ENCODE measurements around the gene ZDHHC8. TPM values are rescaled to one million over a fixed set of nuclear protein-coding genes. Genes with fewer than 3 reads are reported as not detected.

Gene ZDHHC8
- total RNA-seq, 2 donors from 2014 or later: 20.0 to 21.4 TPM

DNA sequence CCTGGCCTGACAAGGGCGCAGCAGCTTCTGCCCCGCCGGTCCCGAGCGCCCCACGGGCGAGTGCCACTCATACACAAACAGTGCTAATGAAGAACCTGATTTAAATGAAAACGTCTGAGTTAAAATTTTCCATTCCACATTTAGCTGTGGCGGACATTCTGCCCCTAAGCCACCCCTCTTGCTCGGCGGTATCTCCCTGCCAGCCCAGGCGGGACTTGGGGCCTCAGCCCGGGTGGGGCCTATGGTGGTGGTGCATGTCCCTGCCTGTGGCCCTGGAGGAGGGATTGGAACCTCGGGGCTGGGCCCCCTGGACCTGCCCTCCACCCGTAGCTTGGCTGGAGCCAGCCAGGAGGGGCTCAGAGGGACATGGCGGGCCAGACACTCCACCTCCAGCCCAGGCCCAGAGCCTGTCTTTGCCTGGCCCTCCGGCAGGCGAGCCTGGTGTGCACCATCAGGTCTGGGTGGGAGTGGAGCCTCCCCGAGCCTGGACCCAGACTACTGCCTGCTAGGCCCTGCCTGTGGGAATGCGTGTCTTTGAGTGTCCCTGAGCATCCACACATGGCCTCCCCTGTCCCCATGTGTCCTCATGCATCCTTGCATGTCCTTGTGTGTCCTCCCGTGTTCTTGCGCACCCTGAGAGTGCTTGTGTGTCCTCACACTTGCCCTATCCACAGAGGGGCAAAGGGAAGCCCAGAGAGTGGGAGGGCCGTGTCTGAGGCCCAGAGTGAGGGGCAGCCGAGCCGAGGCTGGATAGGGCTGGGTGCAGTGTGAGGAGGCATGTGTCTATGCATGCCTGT, 4.4 kb downstream of the ZDHHC8 start:
- no peak overlapping the region for H3K4me3 ChIP-seq
- no peak overlapping the region for H3K27ac ChIP-seq
- no peaks in the 10 kb centered on the region for H3K9me3 ChIP-seq
- H3K27me3 ChIP-seq: no peaks in the 10 kb centered on the region
- no peak for ATAC-seq
- no peak for DNase-seq
- WGBS, 2 donors: 85 to 86% methylated on average over 15 to 25 of the region's 25 CpGs
- no peak for TF ChIP-seq POLR2A (IDR thresholded peaks at IDR 0.05)
- TF ChIP-seq, protein P1, sequence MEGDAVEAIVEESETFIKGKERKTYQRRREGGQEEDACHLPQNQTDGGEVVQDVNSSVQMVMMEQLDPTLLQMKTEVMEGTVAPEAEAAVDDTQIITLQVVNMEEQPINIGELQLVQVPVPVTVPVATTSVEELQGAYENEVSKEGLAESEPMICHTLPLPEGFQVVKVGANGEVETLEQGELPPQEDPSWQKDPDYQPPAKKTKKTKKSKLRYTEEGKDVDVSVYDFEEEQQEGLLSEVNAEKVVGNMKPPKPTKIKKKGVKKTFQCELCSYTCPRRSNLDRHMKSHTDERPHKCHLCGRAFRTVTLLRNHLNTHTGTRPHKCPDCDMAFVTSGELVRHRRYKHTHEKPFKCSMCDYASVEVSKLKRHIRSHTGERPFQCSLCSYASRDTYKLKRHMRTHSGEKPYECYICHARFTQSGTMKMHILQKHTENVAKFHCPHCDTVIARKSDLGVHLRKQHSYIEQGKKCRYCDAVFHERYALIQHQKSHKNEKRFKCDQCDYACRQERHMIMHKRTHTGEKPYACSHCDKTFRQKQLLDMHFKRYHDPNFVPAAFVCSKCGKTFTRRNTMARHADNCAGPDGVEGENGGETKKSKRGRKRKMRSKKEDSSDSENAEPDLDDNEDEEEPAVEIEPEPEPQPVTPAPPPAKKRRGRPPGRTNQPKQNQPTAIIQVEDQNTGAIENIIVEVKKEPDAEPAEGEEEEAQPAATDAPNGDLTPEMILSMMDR (IDR thresholded peaks at IDR 0.05): no peak
- intact Hi-C loops (cut with DNase I): no loop called here
- peaks cover 49% of the 10 kb centered on the region for H3K4me1 ChIP-seq
- no peaks in the 10 kb centered on the region for H3K36me3 ChIP-seq (replicated peaks in 1 of 2; ENCODE audit: insufficient read depth in 1 of 2, low read depth in 2 of 2)

DNA sequence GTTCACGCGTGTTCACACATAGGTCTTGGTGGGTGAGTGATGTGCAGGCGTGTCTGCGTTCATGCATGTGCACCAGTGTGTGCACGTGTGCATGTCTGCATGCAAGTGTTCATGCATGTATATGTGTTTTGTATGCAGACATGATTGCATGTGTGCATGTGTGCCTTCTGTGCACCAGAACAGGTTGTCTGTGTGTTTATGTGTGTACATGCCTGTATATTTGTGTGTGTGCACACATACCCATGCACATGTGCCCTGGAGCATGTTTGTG, 4.9 kb downstream of the ZDHHC8 start:
- Histone ChIP-seq H3K9me3 (no peaks in the 10 kb centered on the region), H3K4me1 (peaks cover 49% of the 10 kb centered on the region), H3K36me3 (replicated peaks in 1 of 2; ENCODE audit: insufficient read depth in 1 of 2, low read depth in 2 of 2) (no peaks in the 10 kb centered on the region), H3K4me3 (no peak overlapping the region), H3K27me3 (no peaks in the 10 kb centered on the region), H3K27ac (no peak overlapping the region)
- no peak for DNase-seq
- TF ChIP-seq POLR2A (IDR thresholded peaks at IDR 0.05): no peak
- TF ChIP-seq, protein P1 (IDR thresholded peaks at IDR 0.05): no peak
- no peak for ATAC-seq
- intact Hi-C loops (cut with DNase I): no loop called here
- WGBS, 2 donors: 95 to 100% methylated on average over 1 to 5 of the region's 5 CpGs

DNA sequence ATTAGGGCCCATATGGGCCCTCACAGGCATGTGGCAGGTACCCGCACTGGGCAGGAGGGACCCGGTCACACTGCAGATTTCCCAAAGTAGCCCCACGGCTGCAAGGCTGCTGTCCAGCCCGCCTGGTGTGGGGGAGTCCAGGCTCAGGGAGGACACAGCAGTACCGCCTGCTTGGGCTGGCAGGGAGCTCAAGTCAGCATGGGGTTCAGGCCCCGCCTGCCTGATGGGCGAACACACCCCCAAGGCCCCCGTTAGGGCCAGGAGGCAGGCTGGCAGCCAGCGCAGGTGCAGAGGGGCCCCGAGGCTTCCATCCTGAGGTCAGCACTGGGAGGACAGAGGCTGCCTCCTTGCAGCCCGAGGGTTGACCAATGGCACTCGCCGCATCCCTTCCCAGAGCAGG, 5.5 kb downstream of the ZDHHC8 start:
- Histone ChIP-seq H3K4me3 (no peak overlapping the region), H3K27ac (no peak overlapping the region), H3K36me3 (replicated peaks in 1 of 2; ENCODE audit: insufficient read depth in 1 of 2, low read depth in 2 of 2) (no peaks in the 10 kb centered on the region), H3K9me3 (no peaks in the 10 kb centered on the region), H3K4me1 (peaks cover 49% of the 10 kb centered on the region), H3K27me3 (no peaks in the 10 kb centered on the region)
- no peak for ATAC-seq
- DNase-seq: no peak
- intact Hi-C loops (cut with DNase I): no loop called here
- TF ChIP-seq, protein P1 (IDR thresholded peaks at IDR 0.05): no peak
- no peak for TF ChIP-seq POLR2A (IDR thresholded peaks at IDR 0.05)
- 83 to 93% methylated on average over 6 to 13 of the region's 13 CpGs for WGBS, 2 donors

DNA sequence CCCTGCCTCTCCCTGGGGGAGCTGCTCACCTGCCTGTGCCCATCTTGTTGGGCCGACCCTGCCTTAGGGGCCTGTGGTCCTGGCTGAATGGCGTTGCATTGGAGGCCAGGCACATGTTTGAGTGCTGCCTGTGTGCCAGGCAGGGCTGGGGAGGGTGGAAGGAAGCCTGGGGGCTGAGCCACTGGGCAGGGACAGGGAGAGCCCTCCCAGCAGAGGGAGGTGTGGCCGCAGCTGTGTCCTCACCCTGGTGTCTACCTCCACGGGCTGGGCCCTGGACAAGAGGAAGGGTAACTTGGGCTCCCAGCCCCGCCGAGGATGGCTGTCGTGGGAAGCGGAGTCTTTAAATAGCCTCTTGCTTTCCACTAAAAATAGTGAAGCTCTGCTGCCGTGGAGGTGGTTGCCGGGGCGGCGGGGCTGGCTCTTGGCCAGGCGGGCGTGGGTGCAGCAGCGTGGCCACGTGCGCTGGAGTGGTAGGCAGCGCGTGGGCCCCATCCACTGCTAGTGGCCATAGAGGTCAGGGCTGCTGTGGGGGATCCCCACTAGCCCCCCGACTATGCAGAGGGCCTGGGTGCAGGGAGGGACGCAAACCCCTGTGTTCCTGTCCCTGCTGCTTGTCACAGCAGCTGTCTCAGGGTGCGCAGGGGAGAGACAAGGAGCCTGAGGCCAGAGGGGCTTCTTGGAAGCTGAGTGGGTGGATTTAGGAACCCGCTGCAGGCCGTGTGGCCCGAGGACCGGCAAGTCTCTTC, 6.2 kb downstream of the ZDHHC8 start:
- H3K27me3 ChIP-seq: no peaks in the 10 kb centered on the region
- ATAC-seq (no peak), DNase-seq (no peak)
- intact Hi-C loops (cut with DNase I): no loop called here
- peaks cover 43% of the 10 kb centered on the region for H3K4me1 ChIP-seq
- H3K9me3 ChIP-seq: no peaks in the 10 kb centered on the region
- no peaks in the 10 kb centered on the region for H3K36me3 ChIP-seq (replicated peaks in 1 of 2; ENCODE audit: insufficient read depth in 1 of 2, low read depth in 2 of 2)
- WGBS, 2 donors: 50 to 63% methylated on average over 1 to 26 of the region's 26 CpGs
- TF ChIP-seq POLR2A (IDR thresholded peaks at IDR 0.05): no peak
- TF ChIP-seq, protein P1 (IDR thresholded peaks at IDR 0.05): no peak
- no peak overlapping the region for H3K4me3 ChIP-seq
- no peak overlapping the region for H3K27ac ChIP-seq

DNA sequence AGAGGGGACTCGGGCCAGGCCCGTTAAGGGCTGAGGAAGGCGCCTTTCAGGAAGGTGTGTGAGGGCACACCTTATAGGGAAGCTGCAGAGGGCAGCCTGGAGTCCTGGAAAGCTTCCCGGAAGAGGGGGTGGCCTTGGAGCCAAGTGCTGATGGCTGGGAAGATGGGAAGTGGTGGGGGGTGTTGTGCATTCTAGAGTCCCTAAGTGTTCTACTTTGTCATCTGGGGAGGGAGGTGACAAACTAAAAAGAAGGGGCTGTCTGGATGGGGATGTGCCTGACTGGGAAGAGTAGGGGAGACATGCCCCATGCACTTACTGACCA, 6.8 kb downstream of the ZDHHC8 start:
- intact Hi-C loops (cut with DNase I): no loop called here

More for the DNA sequence above, 6.8 kb downstream of the ZDHHC8 start:
- Histone ChIP-seq H3K36me3 (replicated peaks in 1 of 2; ENCODE audit: insufficient read depth in 1 of 2, low read depth in 2 of 2) (no peaks in the 10 kb centered on the region), H3K4me1 (peaks cover 37% of the 10 kb centered on the region), H3K27me3 (no peaks in the 10 kb centered on the region), H3K27ac (no peak overlapping the region), H3K9me3 (no peaks in the 10 kb centered on the region), H3K4me3 (no peak overlapping the region)
- no peak for TF ChIP-seq POLR2A (IDR thresholded peaks at IDR 0.05)
- TF ChIP-seq, protein P1 (IDR thresholded peaks at IDR 0.05): no peak
- 57 to 64% methylated on average over 4 of the region's 4 CpGs for WGBS, 2 donors
- DNase-seq: no peak
- no peak for ATAC-seq
